ENCODE results near the gene AJM1. TPM values are rescaled to one million over a fixed set of nuclear protein-coding genes. Genes with fewer than 3 reads are reported as not detected.
A peak's percentile ranks its signal among the peaks of the same experiment; 100 is the strongest.
"Not testable (repeated sequence)": the region's sequence is repeated elsewhere in the genome, so short reads cannot be mapped to it uniquely, and the experiment has no call there.

The AJM1 gene
- total RNA-seq, 2 experiments from 2014 or later = 3.8 to 4.2 TPM

- DNase-seq = peak; percentile 97
- intact Hi-C loops (cut with micrococcal nuclease) = loop anchor here (1.0 to 10.0 kb wide), 7 partner anchors 16 to 348 kb away; partner anchors contain the start of genes EDF1, FBXW5, MAN1B1 and NDOR1
- no peaks in the 10 kb centered on the region for H3K9me3 Mint-ChIP-seq
- H3K4me3 Mint-ChIP-seq = peak overlapping the region; percentile 76
- H3K4me1 Mint-ChIP-seq (ENCODE audit: low read depth) = peaks cover 36% of the 10 kb centered on the region
- POLR2A ChIA-PET = interaction anchor here (0.6 to 2.1 kb wide), 12 partner anchors 10 to 340 kb away, joined by 3 to 23 read pairs (median 3); partner anchors contain the start of gene EDF1
- CTCF ChIA-PET = interaction anchor here (0.7 to 2.5 kb wide), 15 partner anchors 10 to 214 kb away, joined by 3 to 14 read pairs (median 4); partner anchors contain the start of genes AJM1, EDF1 and FBXW5
- H3K27ac Mint-ChIP-seq = peak overlapping the region; percentile 95
- no peaks in the 10 kb centered on the region for H3K27me3 Mint-ChIP-seq
- peaks cover 11% of the 10 kb centered on the region for H3K36me3 Mint-ChIP-seq
Measured at GRCh38 chr9:136882109-136882946, 40.0 kb downstream of the AJM1 start.

DNA sequence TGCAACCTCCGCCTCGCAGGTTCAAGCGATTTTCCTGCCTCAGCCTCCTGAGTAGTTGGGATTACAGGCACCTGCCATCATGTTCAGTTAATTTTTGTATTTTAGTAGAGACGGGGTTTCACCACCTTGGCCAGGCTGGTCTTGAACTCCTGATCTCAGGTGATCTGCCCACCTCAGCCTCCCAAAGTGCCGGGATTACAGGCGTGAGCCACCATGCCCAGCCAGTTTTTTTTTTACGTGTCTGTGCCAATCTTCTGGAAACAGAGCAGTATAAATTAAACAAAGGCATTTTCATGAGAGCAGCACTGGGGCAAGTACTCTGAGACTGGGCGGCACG, 40.6 kb downstream of the AJM1 start:
- POLR2A ChIA-PET = interaction anchor here (0.7 to 2.1 kb wide), 6 partner anchors 17 to 61 kb away, joined by 3 to 23 read pairs (median 3); partner anchors contain the start of genes EDF1 and FBXW5
- CTCF ChIA-PET = interaction anchor here (1.0 to 2.5 kb wide), 10 partner anchors 12 to 213 kb away, joined by 3 to 14 read pairs (median 7); partner anchors contain the start of genes AJM1 and EDF1
- H3K36me3 Mint-ChIP-seq = peaks cover 12% of the 10 kb centered on the region
- intact Hi-C loops (cut with micrococcal nuclease) = loop anchor here (1.0 to 10.0 kb wide), 7 partner anchors 17 to 348 kb away; partner anchors contain the start of genes EDF1, FBXW5, MAN1B1 and NDOR1
- not testable (repeated sequence) for DNase-seq, H3K27me3 Mint-ChIP-seq, H3K9me3 Mint-ChIP-seq
- H3K4me3 Mint-ChIP-seq = peak overlapping the region; percentile 76
- H3K4me1 Mint-ChIP-seq (ENCODE audit: low read depth) = peaks cover 40% of the 10 kb centered on the region
- H3K27ac Mint-ChIP-seq = peak overlapping the region; percentile 95

- POLR2A ChIA-PET = interaction anchor here (0.7 to 1.2 kb wide), 2 partner anchors 36 to 60 kb away, joined by 3 to 6 read pairs; partner anchors contain the start of gene FBXW5
- H3K9me3 Mint-ChIP-seq, DNase-seq, H3K4me3 Mint-ChIP-seq, H3K27me3 Mint-ChIP-seq: not testable (repeated sequence)
- Mint-ChIP-seq H3K4me1 (ENCODE audit: low read depth) (peaks cover 47% of the 10 kb centered on the region), H3K36me3 (peaks cover 12% of the 10 kb centered on the region), H3K27ac (peak overlapping the region; percentile 95)
- intact Hi-C loops (cut with micrococcal nuclease) = loop anchor here (2.0 to 10.0 kb wide), 3 partner anchors 203 to 349 kb away; partner anchors contain the start of genes MAN1B1, NDOR1, TMEM203 and TPRN
- CTCF ChIA-PET = interaction anchor here (1.2 to 2.0 kb wide), 5 partner anchors 17 to 64 kb away, joined by 3 to 8 read pairs (median 4); partner anchors contain the start of genes AJM1, C8G, EDF1 and FBXW5
Measured at GRCh38 chr9:136883670-136884069, 41.4 kb downstream of the AJM1 start.

DNA sequence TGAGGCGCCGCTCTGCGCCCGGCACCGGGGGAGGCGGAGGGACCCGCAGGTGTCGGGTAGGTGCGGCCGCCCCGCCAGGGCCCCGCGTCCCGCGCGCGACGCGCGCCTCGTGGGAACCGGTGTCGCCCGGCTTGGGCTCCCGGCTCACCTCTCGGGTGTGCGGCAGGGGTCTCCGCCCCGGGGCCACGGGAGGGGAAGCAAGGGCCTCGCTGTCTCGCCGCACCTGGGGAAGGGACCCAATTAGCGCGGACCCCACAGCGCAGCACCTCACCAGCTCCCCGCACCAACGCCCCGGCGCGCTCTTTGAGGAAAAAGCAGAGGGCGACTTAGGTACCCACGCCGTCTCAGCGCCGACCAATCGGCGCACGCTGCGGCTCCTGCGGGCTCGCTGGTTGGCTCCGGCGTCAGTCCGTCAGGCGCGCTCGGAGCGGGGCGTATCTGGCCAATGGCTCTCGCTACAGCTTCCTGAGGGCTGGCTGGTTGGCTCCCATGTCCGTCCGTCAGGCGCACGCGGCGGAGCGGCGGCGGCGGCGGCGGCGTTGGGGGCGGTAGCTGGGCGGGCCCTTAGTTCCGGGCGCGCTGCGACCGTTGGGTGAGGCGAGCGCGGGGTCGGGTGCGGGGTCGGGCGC, 43.8 kb downstream of the AJM1 start, which contains the start of gene TRAF2:
Gene TRAF2, plus strand, starts transcription at position 567 of the 629 bp plus-strand sequence. CDS start 12,225 bp downstream, outside the sequence.
- Mint-ChIP-seq H3K4me1 (ENCODE audit: low read depth) (peaks cover 39% of the 10 kb centered on the region), H3K9me3 (no peaks in the 10 kb centered on the region), H3K27me3 (no peaks in the 10 kb centered on the region), H3K27ac (peak within 1 kb of the TSS; percentile 89), H3K36me3 (peaks cover 18% of the 10 kb centered on the region), H3K4me3 (peak within 1 kb of the TSS; percentile 91)
- peak; percentile 99 for DNase-seq
- intact Hi-C loops (cut with micrococcal nuclease) = loop anchor here (1.0 to 10.0 kb wide), 6 partner anchors 16 to 351 kb away; partner anchors contain the start of genes EDF1, NDOR1, PHPT1 and TMEM141
- POLR2A ChIA-PET = interaction anchor here (0.6 to 2.1 kb wide), 10 partner anchors 12 to 355 kb away, joined by 3 to 26 read pairs (median 4); partner anchors contain the start of genes CLIC3, FBXW5, MAN1B1 and TUBB4B
- CTCF ChIA-PET = interaction anchor here (1.0 to 1.3 kb wide), 6 partner anchors 16 to 149 kb away, joined by 3 to 5 read pairs (median 4); partner anchors contain the start of genes ABCA2, AJM1 and RABL6

- peak; percentile 54 for DNase-seq
- Mint-ChIP-seq H3K9me3 (no peaks in the 10 kb centered on the region), H3K4me1 (ENCODE audit: low read depth) (peaks cover 32% of the 10 kb centered on the region), H3K4me3 (peak overlapping the region; percentile 91), H3K27ac (peak overlapping the region; percentile 89), H3K27me3 (no peaks in the 10 kb centered on the region), H3K36me3 (peaks cover 20% of the 10 kb centered on the region)
- POLR2A ChIA-PET = interaction anchor here (0.9 to 2.1 kb wide), 11 partner anchors 11 to 354 kb away, joined by 3 to 26 read pairs (median 4); partner anchors contain the start of genes CLIC3, FBXW5, MAN1B1 and RABL6
- CTCF ChIA-PET = interaction anchor here (1.0 to 2.1 kb wide), 8 partner anchors 15 to 148 kb away, joined by 3 to 8 read pairs (median 5); partner anchors contain the start of genes ABCA2, AJM1 and RABL6
- intact Hi-C loops (cut with micrococcal nuclease) = loop anchor here (1.0 to 10.0 kb wide), 6 partner anchors 15 to 352 kb away; partner anchors contain the start of genes EDF1, NDOR1, PHPT1 and TMEM141
Measured at GRCh38 chr9:136886610-136887597, 44.6 kb downstream of the AJM1 start.

DNA sequence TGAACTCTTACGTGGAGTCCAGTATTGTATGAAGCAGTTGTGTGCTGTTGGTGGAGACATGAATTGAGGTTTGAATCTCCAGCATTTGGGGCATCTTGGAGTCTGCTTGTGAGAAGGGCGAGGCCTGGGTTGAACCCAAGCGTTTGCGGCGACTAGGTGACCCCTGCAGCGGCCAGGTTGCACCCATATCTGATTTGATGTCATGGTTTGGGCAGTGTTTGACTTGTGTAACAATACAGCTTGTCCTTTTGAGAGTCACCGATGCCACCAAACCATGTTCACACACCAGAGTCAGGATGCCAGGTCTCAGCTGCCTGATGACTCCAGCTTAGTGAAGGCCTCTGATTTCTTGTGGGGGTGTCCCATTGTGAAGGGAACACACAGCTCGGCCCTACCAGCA, 46.2 kb downstream of the AJM1 start:
- H3K27me3 Mint-ChIP-seq = no peaks in the 10 kb centered on the region
- H3K9me3 Mint-ChIP-seq = no peaks in the 10 kb centered on the region
- POLR2A ChIA-PET = interaction anchor here (0.6 kb wide), 1 partner anchor 24 kb away, joined by 3 read pairs; no protein-coding TSS in a partner anchor
- intact Hi-C loops (cut with micrococcal nuclease) = loop anchor here (10.0 kb wide), 2 partner anchors 316 to 354 kb away; partner anchors contain the start of genes NDOR1, TMEM203 and TPRN
- H3K36me3 Mint-ChIP-seq = peaks cover 16% of the 10 kb centered on the region
- H3K4me1 Mint-ChIP-seq (ENCODE audit: low read depth) = peaks cover 26% of the 10 kb centered on the region
- no peak for DNase-seq
- H3K4me3 Mint-ChIP-seq = no peak overlapping the region
- no peak overlapping the region for H3K27ac Mint-ChIP-seq
- CTCF ChIA-PET = interaction anchor here (1.9 to 2.1 kb wide), 2 partner anchors 13 to 47 kb away, joined by 7 to 8 read pairs; partner anchors contain the start of gene AJM1

GRCh38 chr9:136889858-136890257, 47.6 kb downstream of the AJM1 start:
- intact Hi-C loops (cut with micrococcal nuclease) = loop anchor here (10.0 kb wide), 2 partner anchors 315 to 355 kb away; partner anchors contain the start of genes NDOR1, TMEM203 and TPRN
- ChIA-PET POLR2A (interaction anchor here (1.2 kb wide), 1 partner anchor 351 kb away, joined by 3 read pairs; no protein-coding TSS in a partner anchor), CTCF (no interaction called here)
- Mint-ChIP-seq H3K27ac (no peak overlapping the region), H3K4me3 (no peak overlapping the region), H3K4me1 (ENCODE audit: low read depth) (peaks cover 29% of the 10 kb centered on the region), H3K27me3 (no peaks in the 10 kb centered on the region), H3K9me3 (no peaks in the 10 kb centered on the region), H3K36me3 (peaks cover 19% of the 10 kb centered on the region)
- no peak for DNase-seq

DNA sequence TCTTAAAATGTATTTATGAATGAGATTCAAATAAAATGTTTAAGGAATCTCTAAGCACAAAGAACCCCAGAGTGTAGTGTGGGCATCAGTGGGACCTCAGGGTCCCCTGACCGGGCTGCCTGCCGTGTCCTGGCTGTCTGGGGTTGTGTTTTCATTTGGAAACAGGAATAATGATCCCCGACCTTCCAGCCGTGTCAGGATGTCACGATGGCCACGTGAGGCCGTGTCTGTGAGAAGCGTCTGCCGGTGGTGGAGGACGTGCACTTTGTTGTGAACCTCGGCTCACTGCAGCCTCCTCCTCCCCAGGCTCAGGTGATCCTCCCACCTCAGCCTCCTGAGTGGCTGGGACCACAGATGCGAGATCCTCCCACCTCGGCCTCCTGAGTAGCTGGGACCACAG, 48.4 kb downstream of the AJM1 start:
- Mint-ChIP-seq H3K27ac (no peak overlapping the region), H3K4me1 (ENCODE audit: low read depth) (peaks cover 29% of the 10 kb centered on the region), H3K4me3 (no peak overlapping the region), H3K9me3 (no peaks in the 10 kb centered on the region), H3K27me3 (no peaks in the 10 kb centered on the region), H3K36me3 (peaks cover 16% of the 10 kb centered on the region)
- CTCF ChIA-PET = no interaction called here
- no peak for DNase-seq
- POLR2A ChIA-PET = interaction anchor here (1.2 kb wide), 1 partner anchor 350 kb away, joined by 3 read pairs; no protein-coding TSS in a partner anchor
- intact Hi-C loops (cut with micrococcal nuclease) = no loop called here

Data from activated CD4-positive, alpha-beta memory T cell treated with anti-CD3 and anti-CD28 coated beads for 36 hours (primary cell).